ENCODE results near the gene MXRA7.

DNA sequence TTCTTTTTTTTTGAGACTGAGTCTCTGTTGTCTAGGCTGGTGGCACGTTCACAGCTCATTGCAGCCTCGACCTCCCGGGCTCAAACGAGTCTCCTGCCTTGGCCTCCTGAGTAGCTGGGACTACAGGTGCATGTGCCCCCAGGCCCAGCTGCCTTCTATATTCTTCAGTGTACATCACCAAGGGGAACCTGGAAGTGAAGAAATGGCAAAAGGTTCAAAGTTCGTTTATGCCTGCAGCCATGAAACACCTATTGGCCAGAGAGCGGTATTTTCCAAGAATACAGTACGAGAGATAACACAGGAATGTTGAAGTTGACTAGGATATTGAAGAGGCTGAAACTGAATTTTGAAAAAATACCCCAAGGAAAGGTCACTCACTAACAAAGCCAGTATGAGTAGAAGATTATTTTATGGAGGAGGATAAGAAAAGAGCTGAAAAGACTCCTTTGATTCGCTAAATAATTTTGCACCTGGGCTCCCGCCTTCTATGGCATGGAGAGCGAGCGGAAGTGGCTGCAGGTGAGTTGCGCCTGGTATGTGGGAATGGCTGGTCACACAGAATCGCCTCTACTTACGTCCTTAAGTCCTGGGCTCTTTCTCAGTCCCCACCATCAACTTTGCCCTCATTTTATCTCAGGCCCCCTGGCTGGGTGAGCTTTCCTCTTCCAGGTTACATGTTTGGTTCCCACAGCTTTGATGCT, 77.0 kb downstream of the MXRA7 start:
- no peak for TF ChIP-seq POLR2A (IDR thresholded peaks at IDR 0.05)
- TF ChIP-seq CTCF (IDR thresholded peaks at IDR 0.05), result no peak
- TF ChIP-seq EP300 (IDR thresholded peaks at IDR 0.05; ENCODE audit: low read depth), result no peak

Data from transverse colon (tissue), 3 donors.